ENCODE data around the gene TRIM24. TPM values are rescaled to one million over a fixed set of nuclear protein-coding genes. Genes with fewer than 3 reads are reported as not detected.
"Not testable (repeated sequence)": the region's sequence is repeated elsewhere in the genome, so short reads cannot be mapped to it uniquely, and the experiment has no call there.

TRIM24 gene
- polyA plus RNA-seq, 4 donors = 50.4 to 64.9 (median 60.0) TPM

DNA sequence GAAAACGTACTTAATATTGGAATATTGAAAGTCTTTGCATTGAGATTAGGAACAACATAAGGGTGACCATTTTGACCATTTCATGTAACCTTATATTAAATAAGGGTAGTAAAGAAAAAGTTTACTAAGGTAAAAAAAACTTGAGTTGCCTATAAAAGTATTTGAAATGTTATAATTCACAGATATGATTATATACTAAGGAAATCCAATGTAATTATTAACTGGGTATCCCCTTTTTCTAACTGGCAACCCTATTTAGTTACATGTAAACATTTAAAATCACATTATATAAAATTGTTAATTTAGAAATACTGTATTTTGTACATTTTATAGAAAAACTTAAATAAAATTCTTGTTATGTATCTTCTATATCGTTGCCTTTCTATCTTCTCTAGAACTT lies 64.2 kb downstream of the TRIM24 start:
- no peak for DNase-seq (ENCODE audit: low read depth in 4 of 4, low spot score in 3 of 4)

GRCh38 chr7:138525757-138526156 lies 65.7 kb downstream of the TRIM24 start:
- DNase-seq (ENCODE audit: low read depth in 4 of 4, low spot score in 3 of 4) = no peak

DNA sequence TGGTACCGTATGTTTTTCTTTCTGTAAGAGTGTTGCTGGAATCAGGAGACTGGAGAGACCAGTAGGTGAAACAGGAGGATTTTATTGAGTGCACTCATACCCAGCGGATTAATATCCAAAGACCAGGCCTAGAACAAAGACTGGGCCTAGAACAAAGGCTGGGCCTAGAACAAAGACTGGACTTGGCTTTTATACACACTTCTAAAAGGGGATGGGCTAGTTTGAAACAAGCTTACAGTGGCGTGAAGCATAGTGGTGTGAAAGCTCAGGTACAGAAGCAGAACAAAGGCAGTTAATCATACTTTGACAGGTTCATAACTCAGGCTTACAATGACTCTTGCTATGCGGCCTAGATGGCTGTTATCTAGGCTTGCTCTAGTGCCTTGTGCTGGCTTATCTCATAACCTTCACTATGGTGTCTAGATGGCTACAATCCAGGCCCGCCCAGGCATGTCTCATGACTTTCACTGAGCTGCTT lies 67.7 kb downstream of the TRIM24 start:
- no peak for DNase-seq (ENCODE audit: low read depth in 4 of 4, low spot score in 3 of 4)

DNA sequence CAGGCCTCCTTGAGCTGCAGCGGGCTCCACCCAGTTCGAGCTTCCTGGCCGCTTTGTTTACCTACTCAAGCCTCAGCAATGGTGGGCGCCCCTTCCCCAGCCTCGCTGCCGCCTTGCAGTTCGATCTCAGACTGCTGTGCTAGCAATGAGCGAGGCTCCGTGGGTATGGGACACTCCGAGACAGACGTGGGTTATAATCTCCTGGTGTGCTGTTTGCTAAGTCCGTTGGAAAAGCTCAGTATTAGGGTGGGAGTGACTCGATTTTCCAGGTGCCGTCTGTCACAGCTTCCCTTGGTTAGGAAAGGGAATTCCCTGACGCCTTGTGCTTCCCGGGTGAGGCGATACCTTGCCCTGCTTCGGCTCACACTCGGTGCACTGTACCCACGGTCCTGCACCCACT lies 76.8 kb downstream of the TRIM24 start:
- not testable (repeated sequence) for DNase-seq (ENCODE audit: low read depth in 4 of 4, low spot score in 3 of 4)

DNA sequence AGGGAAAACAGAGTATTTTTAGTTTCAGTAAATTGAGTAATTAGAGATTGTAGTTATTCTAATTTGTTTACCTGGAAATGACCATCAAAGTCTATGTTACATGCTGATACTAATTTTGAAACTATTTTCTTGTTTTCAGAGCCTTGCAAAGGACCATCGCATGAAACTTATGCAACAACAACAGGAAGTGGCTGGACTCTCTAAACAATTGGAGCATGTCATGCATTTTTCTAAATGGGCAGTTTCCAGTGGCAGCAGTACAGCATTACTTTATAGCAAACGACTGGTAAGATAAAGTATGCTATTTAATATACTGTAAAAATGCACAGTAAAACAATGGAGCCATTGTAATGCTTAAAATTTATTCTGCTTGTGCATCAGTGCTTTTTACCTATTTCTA lies 78.5 kb downstream of the TRIM24 start:
- DNase-seq (ENCODE audit: low read depth in 4 of 4, low spot score in 3 of 4) = no peak

DNA sequence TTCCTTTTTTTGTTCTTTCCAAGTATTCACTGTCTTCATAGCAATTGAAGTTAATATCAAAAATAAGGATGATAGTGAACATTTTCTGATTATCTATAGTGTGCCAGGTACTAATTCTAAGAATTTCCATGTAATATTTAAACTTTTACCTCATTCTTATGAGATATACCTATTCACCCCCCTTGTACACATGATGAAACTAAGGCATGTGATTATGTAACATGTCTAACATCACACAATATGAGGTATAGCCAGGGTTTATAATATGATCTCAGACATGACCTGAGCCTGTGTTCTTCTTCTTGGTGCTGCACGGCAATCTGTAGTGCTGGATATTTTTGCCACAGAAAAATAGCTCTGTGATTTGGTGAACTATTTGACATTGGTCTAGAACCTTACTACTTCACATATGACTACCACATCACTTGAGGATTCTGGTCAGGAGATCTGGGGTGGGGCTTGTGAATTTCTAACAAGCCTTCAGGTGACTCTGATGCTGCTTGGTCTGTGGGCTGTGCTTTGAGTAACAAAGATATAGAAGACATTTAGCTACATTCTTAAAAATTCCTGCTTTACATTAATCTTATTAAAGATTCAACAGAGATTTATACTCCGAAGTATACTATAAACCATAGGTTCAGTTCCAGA lies 79.1 kb downstream of the TRIM24 start:
- no peak for DNase-seq (ENCODE audit: low read depth in 4 of 4, low spot score in 3 of 4)

DNA sequence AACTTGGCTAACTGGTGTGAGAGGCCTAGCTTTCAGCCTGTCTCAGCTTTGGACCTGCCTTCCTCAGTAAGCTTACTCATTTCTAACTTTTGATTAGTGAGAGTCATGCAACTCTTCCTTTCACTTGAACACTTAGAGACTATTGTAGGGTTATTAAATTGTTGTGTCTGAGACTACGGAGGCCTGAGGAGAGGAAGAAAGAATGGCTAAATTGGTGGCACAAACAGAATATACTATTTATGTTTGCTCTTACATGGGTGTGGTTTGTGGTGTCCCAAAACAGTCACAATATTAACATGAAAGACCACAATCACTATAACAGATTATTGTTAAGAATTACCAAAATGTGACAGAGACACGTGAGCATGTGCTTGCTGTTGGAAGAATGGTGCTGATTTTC lies 82.1 kb downstream of the TRIM24 start:
- no peak for DNase-seq (ENCODE audit: low read depth in 4 of 4, low spot score in 3 of 4)

DNA sequence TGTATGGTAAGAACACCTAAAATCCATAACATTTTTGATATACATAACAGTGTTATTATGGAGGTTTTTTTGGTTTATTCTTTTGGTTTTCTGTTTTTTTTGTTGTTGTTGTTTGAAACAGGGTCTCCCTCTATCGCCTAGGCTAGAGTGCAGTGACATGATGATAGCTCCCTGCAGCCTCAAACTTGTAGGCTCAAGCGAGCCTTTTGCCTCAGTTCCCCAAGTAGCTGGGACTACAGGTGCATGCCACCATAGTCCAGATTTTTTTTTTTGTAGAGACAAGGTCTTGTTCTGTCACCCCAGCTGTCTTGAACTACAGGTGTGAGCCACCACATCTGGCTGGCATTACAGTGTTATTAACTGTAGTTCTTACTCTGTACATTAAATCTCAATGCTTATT lies 83.7 kb downstream of the TRIM24 start:
- no peak for DNase-seq (ENCODE audit: low read depth in 4 of 4, low spot score in 3 of 4)

DNA sequence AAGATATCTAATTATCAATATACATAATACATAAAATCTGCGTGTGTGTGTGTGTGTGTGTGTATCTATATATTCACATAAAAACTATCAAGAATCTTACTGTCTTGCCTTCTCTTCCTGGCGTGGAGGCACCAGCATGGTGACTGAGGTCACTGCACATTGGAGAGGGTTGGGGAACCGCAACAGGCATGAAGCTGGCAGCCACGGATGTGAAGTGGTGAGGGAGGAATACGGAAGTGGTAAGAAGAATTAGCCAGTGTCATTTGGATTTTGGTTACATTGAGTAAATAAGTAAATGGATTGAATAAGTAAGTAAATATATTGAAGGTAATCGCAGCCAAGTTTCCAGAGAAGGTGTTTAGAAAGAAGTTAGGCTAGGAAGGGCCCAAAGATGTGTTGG lies 85.1 kb downstream of the TRIM24 start:
- DNase-seq (ENCODE audit: low read depth in 4 of 4, low spot score in 3 of 4) = no peak

GRCh38 chr7:138546064-138546619 lies 86.1 kb downstream of the TRIM24 start:
- DNase-seq (ENCODE audit: low read depth in 4 of 4, low spot score in 3 of 4) = no peak

- DNase-seq (ENCODE audit: low read depth in 4 of 4, low spot score in 3 of 4) = no peak
Observed at GRCh38 chr7:138546829-138547228, 86.8 kb downstream of the TRIM24 start.

DNA sequence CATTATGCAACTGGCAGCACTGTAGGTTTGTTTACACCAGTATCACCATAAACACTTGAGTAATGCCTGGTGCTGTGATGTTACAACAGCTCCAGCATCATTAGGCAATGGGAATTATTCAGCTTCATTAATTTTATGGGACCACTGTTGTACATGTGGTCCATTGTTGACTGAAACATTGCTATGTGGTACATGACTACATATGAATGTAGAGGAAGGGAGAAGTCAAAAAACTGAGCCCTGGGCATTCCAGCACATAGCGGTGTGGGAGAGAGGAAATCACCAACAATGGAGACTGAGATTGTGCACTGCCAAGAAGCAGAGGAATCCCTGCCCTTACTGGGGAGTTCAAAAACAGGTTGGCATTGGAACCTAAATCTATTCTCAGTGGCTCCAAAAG lies 89.0 kb downstream of the TRIM24 start:
- no peak for DNase-seq (ENCODE audit: low read depth in 4 of 4, low spot score in 3 of 4)

DNA sequence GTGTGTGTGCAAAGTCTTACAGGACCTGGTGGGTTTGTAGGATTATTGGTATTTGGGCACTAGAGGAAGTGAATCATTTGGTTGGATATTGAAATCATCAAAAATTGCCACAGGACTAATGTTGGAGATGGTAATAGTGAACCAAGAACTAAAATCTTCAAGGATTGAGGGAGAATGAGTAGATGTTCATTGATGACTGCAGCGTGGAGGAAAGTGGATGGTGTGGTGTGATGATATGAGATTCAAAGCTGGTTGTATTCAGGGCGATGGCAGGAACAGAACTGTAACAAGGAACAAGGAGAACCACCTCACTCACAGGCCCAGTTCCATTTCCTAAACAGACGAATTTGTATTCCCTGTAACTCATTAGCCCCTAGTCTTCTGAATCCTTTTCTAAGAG lies 90.3 kb downstream of the TRIM24 start:
- DNase-seq (ENCODE audit: low read depth in 4 of 4, low spot score in 3 of 4) = no peak

DNA sequence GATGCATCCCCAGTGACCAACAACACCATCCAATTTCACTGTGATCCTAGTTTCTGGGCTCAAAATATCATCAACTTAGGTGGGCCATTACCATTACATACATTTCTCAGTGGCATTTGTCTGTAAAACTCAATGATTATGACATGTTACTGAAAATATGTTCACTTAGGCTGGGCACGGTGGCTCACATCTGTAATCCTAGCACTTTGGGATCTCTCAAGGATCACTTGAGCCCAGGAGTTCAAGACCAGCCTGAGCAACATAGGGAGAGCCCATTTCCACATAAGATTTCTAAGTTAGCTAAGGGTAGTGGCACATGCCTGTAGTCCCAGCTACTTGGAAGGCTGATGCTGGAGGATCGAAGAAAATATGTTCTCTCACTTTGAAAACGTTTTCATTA lies 91.0 kb downstream of the TRIM24 start:
- DNase-seq (ENCODE audit: low read depth in 4 of 4, low spot score in 3 of 4) = no peak

DNA sequence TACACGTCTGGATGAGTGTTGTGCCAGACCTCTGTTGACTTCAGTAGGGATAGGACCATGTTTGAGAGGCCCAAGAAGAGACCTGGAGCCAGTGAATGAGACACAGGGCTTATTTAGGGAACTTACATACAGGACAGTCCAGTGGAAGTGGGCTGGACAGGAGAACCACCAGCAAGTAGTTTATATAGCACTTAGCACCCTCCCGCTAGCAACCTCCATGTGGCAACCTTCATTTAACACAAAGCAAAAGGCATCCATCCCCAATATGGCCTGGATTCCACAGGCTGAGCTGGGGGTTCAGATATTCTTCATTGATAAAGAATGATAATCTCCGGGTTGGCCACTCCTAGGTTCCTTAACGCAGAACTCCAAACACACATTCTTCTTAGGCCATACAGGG lies 93.7 kb downstream of the TRIM24 start:
- DNase-seq (ENCODE audit: low read depth in 4 of 4, low spot score in 3 of 4) = no peak

GRCh38 chr7:138554674-138555073 lies 94.6 kb downstream of the TRIM24 start:
- no peak for DNase-seq (ENCODE audit: low read depth in 4 of 4, low spot score in 3 of 4)

- DNase-seq (ENCODE audit: low read depth in 4 of 4, low spot score in 3 of 4) = no peak
Observed at GRCh38 chr7:138555684-138556083, 95.6 kb downstream of the TRIM24 start.

GRCh38 chr7:138556771-138557484 lies 96.9 kb downstream of the TRIM24 start:
- DNase-seq (ENCODE audit: low read depth in 4 of 4, low spot score in 3 of 4) = no peak

DNA sequence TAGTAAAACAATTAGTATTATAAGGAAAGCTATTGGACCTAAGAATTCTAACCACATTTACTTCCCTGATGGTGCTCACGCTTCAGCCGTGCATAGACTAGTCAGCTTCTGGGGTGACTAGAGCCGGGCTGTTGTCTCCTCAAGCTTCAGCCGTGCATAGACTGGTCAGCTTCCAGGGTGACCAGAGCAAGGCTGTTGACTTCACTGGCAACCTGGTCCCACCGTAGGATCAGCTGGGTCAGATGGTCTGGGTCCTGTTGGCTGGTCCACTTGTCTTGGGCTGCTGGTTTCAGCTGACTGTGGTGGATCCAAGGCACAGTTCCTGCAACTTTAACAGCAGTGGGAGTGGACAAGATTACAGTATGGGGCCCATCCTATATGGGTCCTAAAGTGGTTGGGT lies 99.4 kb downstream of the TRIM24 start:
- DNase-seq (ENCODE audit: low read depth in 4 of 4, low spot score in 3 of 4) = no peak

DNA sequence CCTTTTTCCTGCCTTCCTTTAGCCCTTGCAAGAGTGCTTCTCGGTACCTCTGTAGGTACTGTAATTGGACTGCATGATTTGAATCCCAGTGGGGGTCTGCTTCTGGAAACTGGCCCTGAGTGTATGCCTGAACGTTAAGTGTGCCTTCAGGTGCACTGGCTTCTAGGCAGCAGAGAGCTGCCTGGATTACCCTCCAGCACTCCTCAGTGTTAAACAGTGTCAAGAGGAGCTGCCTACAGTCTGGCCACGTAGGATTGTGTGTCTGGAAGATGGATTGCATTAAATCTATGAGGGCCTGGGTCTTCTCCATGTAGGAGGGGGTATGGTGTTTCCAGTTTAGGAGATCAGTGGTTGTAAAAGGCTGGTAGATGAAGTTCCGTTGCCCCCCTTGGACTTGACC lies 103.7 kb downstream of the TRIM24 start:
- DNase-seq (ENCODE audit: low read depth in 4 of 4, low spot score in 3 of 4) = no peak

DNA sequence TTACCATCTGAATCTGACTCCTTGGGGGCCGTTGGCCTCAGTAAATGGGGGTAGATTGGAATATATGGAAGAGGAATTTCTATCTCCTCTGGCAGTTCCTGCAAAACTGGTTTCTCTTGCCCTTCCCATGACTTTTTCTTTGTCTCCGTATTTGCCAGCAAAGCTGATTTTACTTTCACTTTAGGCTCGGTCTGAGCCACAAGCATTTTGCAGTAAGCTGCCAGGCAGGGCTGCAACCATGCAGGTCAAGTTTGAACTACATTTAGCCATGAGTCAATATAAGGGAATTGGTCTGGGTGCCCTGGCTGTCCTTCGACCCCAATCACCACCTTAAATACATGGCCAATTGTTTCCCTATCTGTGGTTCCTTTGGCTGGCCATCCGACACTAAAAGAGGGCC lies 104.3 kb downstream of the TRIM24 start:
- DNase-seq (ENCODE audit: low read depth in 4 of 4, low spot score in 3 of 4) = no peak

- DNase-seq (ENCODE audit: low read depth in 4 of 4, low spot score in 3 of 4) = no peak
Observed at GRCh38 chr7:138565071-138565450, 105.0 kb downstream of the TRIM24 start.

Data from right renal pelvis (tissue), 4 donors.